Measurements from ENCODE around the gene COIL.
A peak's percentile ranks its signal among the peaks of the same experiment; 100 is the strongest.

Gene COIL

DNA sequence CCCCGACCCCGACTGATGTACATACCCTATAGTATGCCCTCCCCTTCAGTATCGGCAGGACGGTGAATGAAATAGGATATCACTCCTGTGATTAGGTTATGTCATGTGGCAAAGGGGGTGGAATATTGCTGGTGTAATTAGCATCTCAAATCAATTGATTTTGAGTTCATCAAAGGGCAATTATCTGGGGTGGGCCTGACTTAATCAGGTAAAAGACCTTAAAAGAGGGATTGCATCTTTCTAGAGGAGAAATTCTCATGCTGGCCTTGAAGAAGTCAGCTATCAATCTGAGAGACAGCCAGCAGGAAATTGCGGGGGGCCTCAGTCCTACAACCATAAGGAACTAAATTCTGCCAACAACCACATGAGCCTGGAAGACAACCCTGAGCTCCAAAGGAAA, 57.3 kb downstream of the COIL start:
- DNase-seq, result no peak

GRCh38 chr17:56902348-56902747, 58.5 kb downstream of the COIL start:
- no peak for DNase-seq

DNA sequence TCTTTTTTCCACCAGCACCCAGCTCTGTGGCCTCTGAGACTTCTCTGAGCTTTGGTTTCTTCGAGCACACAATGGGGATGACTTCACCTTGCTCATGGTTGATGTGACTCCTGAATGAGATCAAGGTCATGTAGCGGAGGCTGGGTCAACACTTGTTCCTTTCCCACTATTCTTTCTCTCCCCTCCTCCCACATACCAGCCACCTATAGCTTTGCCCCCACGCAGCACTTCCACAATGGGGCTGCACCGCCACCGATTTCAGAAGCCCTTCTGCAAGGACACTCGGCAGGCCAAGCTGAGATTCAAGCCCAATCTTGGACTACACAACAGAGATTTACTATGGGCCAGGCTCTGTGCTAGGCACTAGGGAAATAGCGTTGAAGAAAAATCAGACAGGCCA, 61.4 kb downstream of the COIL start:
- no peak for DNase-seq

- DNase-seq, result no peak
Measured at GRCh38 chr17:56898874-56899273, 62.0 kb downstream of the COIL start.

DNA sequence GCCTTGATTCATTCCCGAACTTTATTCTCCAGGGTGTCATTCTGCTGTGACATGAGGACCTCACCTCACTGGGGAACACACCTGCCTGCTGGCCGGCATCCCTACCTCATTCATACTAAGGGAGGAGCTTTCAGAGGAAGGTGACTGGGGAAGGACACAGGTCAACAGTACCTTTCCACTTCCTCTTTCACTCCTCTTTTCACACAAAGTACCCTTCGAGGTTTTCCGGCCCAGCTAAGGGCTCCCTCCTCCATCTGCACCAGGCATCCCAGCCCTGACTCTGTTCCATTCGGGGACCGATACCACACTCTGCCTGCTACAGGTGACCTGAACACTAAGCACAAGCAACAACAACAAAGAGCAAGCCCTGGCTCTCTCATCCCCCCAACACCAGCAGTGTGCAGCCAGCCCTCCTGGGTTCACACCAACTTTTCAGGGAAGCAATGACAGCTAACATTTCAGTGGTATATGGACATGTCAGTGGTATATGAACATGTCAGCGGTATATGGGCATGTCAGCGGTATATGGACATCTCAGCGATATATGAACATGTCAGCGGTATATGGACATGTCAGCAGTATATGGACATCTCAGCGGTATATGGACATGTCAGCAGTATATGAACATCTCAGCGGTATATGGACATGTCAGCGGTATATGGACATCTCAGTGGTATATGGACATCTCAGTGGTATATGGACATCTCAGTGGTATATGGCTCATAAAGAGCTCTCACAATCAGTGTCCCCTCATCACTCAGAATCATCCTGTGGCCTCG, 63.0 kb downstream of the COIL start:
- no peak for DNase-seq

DNA sequence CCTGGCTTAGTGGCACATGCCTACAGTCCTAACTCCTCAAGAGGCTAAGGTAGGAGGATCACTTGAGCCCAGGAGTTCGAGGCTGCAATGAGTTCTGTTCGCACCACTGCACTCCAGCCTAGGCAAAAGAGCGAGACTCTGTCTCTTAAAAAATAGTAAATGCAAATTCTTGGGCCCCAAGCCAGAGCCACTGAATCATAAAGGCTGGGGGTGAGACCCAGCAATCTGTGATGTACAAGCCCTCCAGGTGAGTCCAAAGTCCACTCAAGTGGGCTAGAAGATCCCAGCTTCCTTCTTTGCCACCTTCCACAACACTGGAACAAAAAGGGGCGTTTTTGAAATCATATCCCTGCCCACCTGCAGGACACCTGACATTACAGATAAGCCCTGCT, 63.9 kb downstream of the COIL start:
- no peak for DNase-seq

GRCh38 chr17:56896217-56896967, 64.5 kb downstream of the COIL start:
- DNase-seq, result no peak

GRCh38 chr17:56894859-56895455, 65.9 kb downstream of the COIL start:
- no peak for DNase-seq

- no peak for DNase-seq
Measured at GRCh38 chr17:56893503-56893902, 67.3 kb downstream of the COIL start.

- DNase-seq, result no peak
Measured at GRCh38 chr17:56892333-56892732, 68.5 kb downstream of the COIL start.

- peak; percentile 36 for DNase-seq
Measured at GRCh38 chr17:56891751-56892150, 69.1 kb downstream of the COIL start.

GRCh38 chr17:56890906-56891674, 69.8 kb downstream of the COIL start:
- no peak for DNase-seq

DNA sequence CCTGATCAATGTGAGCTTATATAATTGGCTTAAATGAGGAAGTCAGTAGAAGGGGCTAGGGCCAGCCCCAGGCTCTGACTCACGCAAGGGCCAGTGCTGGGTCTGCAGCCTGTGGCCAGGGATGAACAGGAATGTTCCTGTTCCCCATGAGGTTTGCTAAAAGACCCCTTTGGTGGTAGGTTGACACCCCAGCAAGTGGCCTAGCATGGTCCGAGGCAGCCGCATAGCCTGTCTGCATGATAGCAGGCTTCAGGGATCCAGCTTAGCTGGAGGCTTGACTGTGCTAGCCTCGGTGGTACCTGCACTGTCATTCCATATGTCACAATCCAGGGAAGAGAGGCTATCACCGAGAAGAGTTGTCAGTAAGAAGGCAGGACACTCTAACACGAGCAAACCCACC, 70.5 kb downstream of the COIL start:
- no peak for DNase-seq

Measured in activated T-cell treated with anti-CD3 and anti-CD28 coated beads for 4 hours (primary cell).